Measurements from ENCODE around the gene ABCA2. TPM values are rescaled to one million over a fixed set of nuclear protein-coding genes. Genes with fewer than 3 reads are reported as not detected.

ABCA2 gene
- total RNA-seq, 2 donors from 2014 or later = 28.3 to 28.5 TPM

DNA sequence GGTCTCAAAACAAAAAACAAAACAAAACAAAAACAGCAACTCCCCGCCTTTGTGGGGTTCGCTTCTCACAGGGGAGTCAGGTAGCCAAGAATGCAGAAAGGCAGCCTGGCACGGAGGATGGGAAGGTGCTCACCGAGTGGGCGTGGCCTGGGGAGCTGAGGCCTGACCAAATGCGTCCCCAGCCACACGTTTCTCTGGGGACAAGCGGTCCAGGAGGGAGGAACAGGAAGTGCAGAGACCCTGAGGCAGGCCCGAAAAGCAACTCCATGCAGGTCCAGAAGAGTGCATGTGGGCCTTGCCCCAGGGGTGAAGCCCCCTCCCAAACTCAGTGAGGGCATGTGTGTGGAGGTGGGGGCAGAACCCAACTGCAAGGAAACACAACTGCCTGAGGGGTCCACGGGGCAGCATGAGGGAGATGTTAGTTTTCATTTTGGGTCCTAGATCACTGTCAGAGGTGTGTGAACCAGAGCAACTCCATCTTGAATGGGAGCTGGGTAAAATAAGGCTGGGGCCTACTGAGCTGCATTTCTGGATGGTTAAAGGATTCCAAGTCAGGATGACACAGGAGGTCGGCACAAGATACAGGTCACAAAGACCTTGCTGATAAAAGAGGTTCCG lies 46.7 kb upstream of the ABCA2 start:
- no peak for DNase-seq (ENCODE audit: low spot score)
- Histone ChIP-seq H3K27me3 (no peaks in the 10 kb centered on the region), H3K4me3 (no peak overlapping the region), H3K9me3 (no peaks in the 10 kb centered on the region), H3K4me1 (peaks cover 0 to 35% of the 10 kb centered on the region in 2 donors), H3K27ac (no peak overlapping the region), H3K36me3 (peaks cover 8% of the 10 kb centered on the region)
- TF ChIP-seq, protein P1, sequence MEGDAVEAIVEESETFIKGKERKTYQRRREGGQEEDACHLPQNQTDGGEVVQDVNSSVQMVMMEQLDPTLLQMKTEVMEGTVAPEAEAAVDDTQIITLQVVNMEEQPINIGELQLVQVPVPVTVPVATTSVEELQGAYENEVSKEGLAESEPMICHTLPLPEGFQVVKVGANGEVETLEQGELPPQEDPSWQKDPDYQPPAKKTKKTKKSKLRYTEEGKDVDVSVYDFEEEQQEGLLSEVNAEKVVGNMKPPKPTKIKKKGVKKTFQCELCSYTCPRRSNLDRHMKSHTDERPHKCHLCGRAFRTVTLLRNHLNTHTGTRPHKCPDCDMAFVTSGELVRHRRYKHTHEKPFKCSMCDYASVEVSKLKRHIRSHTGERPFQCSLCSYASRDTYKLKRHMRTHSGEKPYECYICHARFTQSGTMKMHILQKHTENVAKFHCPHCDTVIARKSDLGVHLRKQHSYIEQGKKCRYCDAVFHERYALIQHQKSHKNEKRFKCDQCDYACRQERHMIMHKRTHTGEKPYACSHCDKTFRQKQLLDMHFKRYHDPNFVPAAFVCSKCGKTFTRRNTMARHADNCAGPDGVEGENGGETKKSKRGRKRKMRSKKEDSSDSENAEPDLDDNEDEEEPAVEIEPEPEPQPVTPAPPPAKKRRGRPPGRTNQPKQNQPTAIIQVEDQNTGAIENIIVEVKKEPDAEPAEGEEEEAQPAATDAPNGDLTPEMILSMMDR (IDR thresholded peaks at IDR 0.05) = no peak

DNA sequence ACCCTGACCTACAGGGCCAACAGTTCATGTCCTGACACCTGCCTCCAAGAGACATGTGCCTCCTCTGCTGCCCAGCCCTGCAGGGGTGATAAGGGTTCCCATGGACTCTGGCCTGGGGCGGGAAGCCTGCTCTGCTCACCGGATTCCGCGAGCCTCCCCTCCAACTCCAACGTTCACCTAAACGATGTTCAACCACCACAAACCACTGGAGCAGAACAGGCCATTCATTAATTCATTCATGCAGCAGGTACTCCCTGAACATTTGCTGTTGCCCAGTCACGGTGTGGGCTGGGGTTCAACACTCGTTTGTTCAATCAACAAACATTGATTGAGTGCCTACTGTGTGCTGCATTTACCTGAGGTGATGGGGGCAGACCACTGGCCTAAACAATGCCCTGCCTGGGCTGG lies 46.0 kb upstream of the ABCA2 start:
- H3K4me3 ChIP-seq = no peak overlapping the region
- no peak for DNase-seq (ENCODE audit: low spot score)
- peaks cover under 1% of the 10 kb centered on the region for H3K36me3 ChIP-seq
- TF ChIP-seq, protein P1 (IDR thresholded peaks at IDR 0.05) = no peak
- H3K4me1 ChIP-seq = peaks cover 0 to 30% of the 10 kb centered on the region in 2 donors
- H3K27ac ChIP-seq = no peak overlapping the region
- no peaks in the 10 kb centered on the region for H3K27me3 ChIP-seq
- H3K9me3 ChIP-seq = no peaks in the 10 kb centered on the region

DNA sequence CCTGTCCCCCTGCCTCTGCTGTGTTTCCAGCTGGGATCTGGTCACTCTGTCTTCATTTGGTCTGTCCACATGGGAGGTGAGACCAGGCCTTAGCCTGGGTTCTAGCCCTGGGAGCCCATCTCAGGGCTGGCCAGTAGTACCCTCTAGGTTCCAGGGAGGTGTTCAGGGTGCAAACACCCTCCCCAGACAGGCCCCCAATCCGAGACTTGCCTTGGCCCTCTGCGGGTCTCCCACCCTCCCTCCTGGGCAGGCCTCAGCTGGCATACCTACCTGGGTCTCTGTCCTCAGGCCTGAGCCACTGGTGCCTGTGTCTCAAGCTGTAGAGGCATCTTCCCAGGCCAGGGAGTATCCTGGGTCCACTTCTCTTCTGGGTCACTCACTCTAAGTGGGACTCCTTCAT lies 43.2 kb upstream of the ABCA2 start:
- Histone ChIP-seq H3K27ac (peak overlapping the region; percentile 73 to 78), H3K4me3 (peak overlapping the region in 1 of 2 donors; percentile 50)

DNA sequence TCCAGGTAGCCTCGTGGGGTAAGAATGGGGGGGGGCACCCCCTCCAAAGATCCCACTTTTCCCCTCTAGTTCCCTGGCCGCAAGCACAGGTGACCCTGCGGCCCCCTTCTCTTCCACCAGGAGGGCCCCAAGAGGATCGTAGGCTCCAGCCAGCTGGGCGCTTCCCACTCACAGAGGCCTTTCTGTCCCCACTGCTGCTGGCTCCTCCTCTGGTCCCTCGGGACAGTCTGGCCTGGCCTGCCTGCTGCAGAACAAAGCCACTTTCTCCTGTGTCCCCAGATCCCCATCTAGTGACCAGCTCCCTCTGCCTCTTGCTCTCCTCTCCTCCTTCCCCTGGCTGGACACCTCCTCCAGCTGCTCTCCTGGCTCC lies 42.9 kb upstream of the ABCA2 start:
- Histone ChIP-seq H3K36me3 (no peaks in the 10 kb centered on the region), H3K4me3 (peak overlapping the region; percentile 29 to 50), H3K4me1 (peaks cover 0 to 11% of the 10 kb centered on the region in 2 donors), H3K9me3 (no peaks in the 10 kb centered on the region), H3K27me3 (peaks cover 0 to 3% of the 10 kb centered on the region in 2 donors), H3K27ac (peak overlapping the region; percentile 73 to 78)
- no peak for DNase-seq (ENCODE audit: low spot score)
- TF ChIP-seq, protein P1 (IDR thresholded peaks at IDR 0.05) = no peak

More for the DNA sequence above, 43.2 kb upstream of the ABCA2 start:
- Histone ChIP-seq H3K4me1 (peaks cover 0 to 11% of the 10 kb centered on the region in 2 donors), H3K27me3 (peaks cover 0 to 3% of the 10 kb centered on the region in 2 donors), H3K36me3 (no peaks in the 10 kb centered on the region), H3K9me3 (no peaks in the 10 kb centered on the region)
- no peak for DNase-seq (ENCODE audit: low spot score)
- TF ChIP-seq, protein P1 (IDR thresholded peaks at IDR 0.05) = no peak

DNA sequence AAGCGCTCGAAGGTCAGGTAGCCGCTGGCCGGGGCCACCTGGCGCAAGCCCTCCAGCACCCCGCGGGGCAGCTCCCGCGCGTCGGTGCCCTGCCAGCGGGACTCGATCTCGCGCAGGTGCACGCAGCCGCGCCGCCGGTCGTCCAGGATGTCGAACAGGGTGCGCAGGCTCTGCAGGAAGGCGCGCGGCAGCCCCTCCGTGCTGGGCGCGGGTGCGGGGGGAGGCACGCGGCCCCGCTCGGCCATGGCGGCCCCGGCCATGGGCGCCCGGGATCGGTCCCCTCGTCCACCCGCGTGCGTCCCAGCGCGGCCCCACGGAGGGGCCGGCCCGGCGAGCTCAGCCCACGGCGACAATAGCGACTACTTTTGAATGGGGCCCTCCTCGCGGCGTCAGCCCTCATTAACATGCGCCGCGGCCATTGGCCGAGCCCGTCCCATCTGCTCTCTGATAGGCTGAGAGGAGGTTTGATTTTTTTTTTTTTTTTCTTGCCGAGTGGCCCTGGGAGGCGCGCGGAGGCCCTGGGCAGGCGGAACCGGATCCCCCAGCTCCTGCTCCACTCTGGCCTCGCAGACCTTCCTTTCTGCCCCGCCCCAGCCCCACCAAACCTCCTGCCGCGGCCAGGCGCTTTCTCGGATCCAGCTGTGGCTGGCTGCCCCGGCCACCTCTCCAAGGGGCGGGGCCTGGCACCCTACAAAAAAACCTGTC lies 42.3 kb upstream of the ABCA2 start, which contains the start of gene SAPCD2:
SAPCD2 (minus strand) TSS at position 357 of the 705 bp plus-strand sequence; CDS start at position 260, 97 bp downstream.
- Histone ChIP-seq H3K36me3 (no peaks in the 10 kb centered on the region), H3K4me1 (peaks cover 0 to 11% of the 10 kb centered on the region in 2 donors), H3K27ac (peak within 1 kb of the TSS; percentile 73 to 78), H3K9me3 (no peaks in the 10 kb centered on the region), H3K4me3 (peak within 1 kb of the TSS; percentile 29 to 50), H3K27me3 (peaks cover 0 to 3% of the 10 kb centered on the region in 2 donors)
- TF ChIP-seq, protein P1 (IDR thresholded peaks at IDR 0.05) = no peak
- peak; percentile 93 for DNase-seq (ENCODE audit: low spot score)
